SK-N-SH treated with all-trans-retinoic acid at 6 μM for 48 hours (cell line): ENCODE measurements around the gene JDP2.

Source experiments
- ATAC-seq: fragments of 200-7000 bp; cut with Tn5 transposase; 3 replicates; pipeline ENCODE4 v1.9.1; 2020; ENCODE audit warnings: mild to moderate bottlenecking, moderate library complexity
- BACH2 ChIP-seq: fragments of 250-450 bp; sonication (Bioruptor Pico); IDR thresholded peaks from 2 replicates; pipeline ENCODE4 v1.9.0; 2021; ENCODE audit warnings: mild to moderate bottlenecking, borderline replicate concordance
- CSDC2 ChIP-seq: fragments of 250-450 bp; sonication (Bioruptor Pico); IDR thresholded peaks from 2 replicates; pipeline ENCODE4 v1.5.0; 2020; ENCODE audit warnings: mild to moderate bottlenecking, moderate library complexity
- ESRRG ChIP-seq: fragments of 250-450 bp; sonication (Bioruptor Pico); IDR thresholded peaks from 2 replicates; pipeline ENCODE4 v1.6.1; 2021; ENCODE audit warnings: mild to moderate bottlenecking
- GLIS3 ChIP-seq: fragments of 250-450 bp; sonication (Bioruptor Pico); IDR thresholded peaks from 2 replicates; pipeline ENCODE4 v1.5.0; 2020; ENCODE audit warnings: mild to moderate bottlenecking, moderate library complexity
- ISL1 ChIP-seq: fragments of 250-450 bp; sonication (Bioruptor Pico); IDR thresholded peaks from 2 replicates; pipeline ENCODE4 v2.1.2; 2022; ENCODE audit warnings: mild to moderate bottlenecking, moderate library complexity
- OSR1 ChIP-seq: fragments of 250-450 bp; sonication (Bioruptor Pico); IDR thresholded peaks from 2 replicates; pipeline ENCODE4 v1.8.0; 2022; ENCODE audit warnings: moderate library complexity, mild to moderate bottlenecking, inconsistent platforms
- PPARA ChIP-seq: fragments of 250-450 bp; sonication (Bioruptor Pico); IDR thresholded peaks from 2 replicates; pipeline ENCODE4 v1.5.0; 2020; ENCODE audit warnings: mild to moderate bottlenecking, borderline replicate concordance
- RARB ChIP-seq: fragments of 250-450 bp; sonication (Bioruptor Pico); IDR thresholded peaks from 2 replicates; pipeline ENCODE4 v1.8.0; 2021; ENCODE audit warnings: mild to moderate bottlenecking, moderate library complexity
- SNAI2 ChIP-seq: fragments of 250-450 bp; sonication (Bioruptor Pico); IDR thresholded peaks from 2 replicates; pipeline ENCODE4 v1.5.0; 2020; ENCODE audit warnings: mild to moderate bottlenecking, moderate library complexity
- TCF4 ChIP-seq: fragments of 250-450 bp; sonication (Bioruptor Pico); IDR thresholded peaks from 2 replicates; pipeline ENCODE4 v1.8.0; 2021; ENCODE audit warnings: mild to moderate bottlenecking, moderate library complexity, borderline replicate concordance
- TOX ChIP-seq: fragments of 250-450 bp; sonication (Bioruptor Pico); IDR thresholded peaks from 2 replicates; pipeline ENCODE4 v1.8.0; 2021; ENCODE audit warnings: mild to moderate bottlenecking, moderate library complexity, borderline replicate concordance
- ZFP3 ChIP-seq: fragments of 250-450 bp; sonication (Bioruptor Pico); IDR thresholded peaks from 2 replicates; pipeline ENCODE4 v1.5.0; 2020; ENCODE audit warnings: mild to moderate bottlenecking, moderate library complexity
- ZFP30 ChIP-seq: fragments of 450-650 bp; formaldehyde crosslinking; IDR thresholded peaks from 2 replicates; pipeline ENCODE4 v1.5.0; 2022; ENCODE audit warnings: mild to moderate bottlenecking, moderate library complexity
- ZNF565 ChIP-seq: fragments of 450-650 bp; formaldehyde crosslinking; conservative IDR thresholded peaks from 2 replicates; pipeline ENCODE4 v1.5.0; 2020; ENCODE audit warnings: low read depth, mild to moderate bottlenecking, moderate library complexity
- ZNF70 ChIP-seq: fragments of 450-650 bp; formaldehyde crosslinking; IDR thresholded peaks from 2 replicates; pipeline ENCODE4 v1.5.0; 2020; ENCODE audit warnings: mild to moderate bottlenecking, moderate library complexity
- ZNF8 ChIP-seq: fragments of 450-650 bp; formaldehyde crosslinking; IDR thresholded peaks from 2 replicates; pipeline ENCODE4 v1.5.0; 2020; ENCODE audit warnings: mild to moderate bottlenecking, moderate library complexity
- TF ChIP-seq, protein P1 (sequence below): fragments of 250-450 bp; sonication (Bioruptor Pico); IDR thresholded peaks from 2 replicates; pipeline ENCODE4 v1.8.0; 2020; ENCODE audit warnings: mild to moderate bottlenecking, moderate library complexity, borderline replicate concordance
- TF ChIP-seq, protein P2 (sequence below): fragments of 250-450 bp; sonication (Bioruptor Pico); IDR thresholded peaks from 2 replicates; pipeline ENCODE4 v1.5.1; 2020; ENCODE audit warnings: low read depth, mild to moderate bottlenecking, moderate library complexity
- TF ChIP-seq, protein P3 (sequence below): fragments of 250-450 bp; sonication (Bioruptor Pico); IDR thresholded peaks from 2 replicates; pipeline ENCODE4 v1.5.0; 2020; ENCODE audit warnings: mild to moderate bottlenecking, moderate library complexity
- TF ChIP-seq, protein P4 (sequence below): fragments of 250-450 bp; sonication (Bioruptor Pico); IDR thresholded peaks from 2 replicates; pipeline ENCODE4 v1.8.0; 2021; ENCODE audit warnings: low read depth, mild to moderate bottlenecking, moderate library complexity, borderline replicate concordance

JDP2 gene

DNA sequence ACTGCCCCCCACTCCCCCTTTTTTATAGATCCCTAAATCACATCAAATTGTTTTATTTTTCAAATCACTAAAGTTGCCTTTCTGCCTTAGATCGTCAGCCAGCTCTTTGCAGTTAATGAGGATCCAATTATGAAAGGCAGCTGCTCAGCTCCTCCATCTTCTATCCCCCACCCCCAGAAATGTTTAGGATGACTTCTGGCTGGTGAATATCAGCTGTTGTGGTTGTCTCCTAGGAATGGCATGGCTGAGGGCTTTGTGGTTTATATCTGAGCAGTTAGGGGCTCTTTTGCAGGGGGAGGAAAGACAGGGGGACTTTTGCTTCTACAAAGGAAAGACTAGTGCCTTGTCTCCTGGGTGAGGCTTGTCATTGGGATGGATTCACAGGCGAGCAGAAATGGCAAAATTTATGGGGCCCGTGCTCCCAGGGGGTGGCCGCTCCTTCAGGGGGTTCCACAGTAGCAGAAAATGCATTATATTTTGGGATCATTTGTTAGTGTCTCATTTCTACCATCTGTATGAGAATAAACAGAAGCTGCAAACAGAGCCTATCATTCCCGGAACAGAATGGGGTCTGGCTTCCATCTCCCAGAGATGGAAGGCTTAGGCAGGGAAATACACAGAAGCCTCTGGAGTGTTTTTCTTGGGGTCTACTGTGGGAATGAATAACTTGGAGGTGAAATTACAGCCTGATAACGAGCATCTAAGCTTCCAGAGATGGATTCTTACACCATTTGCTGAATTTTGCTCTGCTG lies 6.5 kb downstream of the JDP2 start:
- no peak for ATAC-seq
- TF ChIP-seq, protein P1, sequence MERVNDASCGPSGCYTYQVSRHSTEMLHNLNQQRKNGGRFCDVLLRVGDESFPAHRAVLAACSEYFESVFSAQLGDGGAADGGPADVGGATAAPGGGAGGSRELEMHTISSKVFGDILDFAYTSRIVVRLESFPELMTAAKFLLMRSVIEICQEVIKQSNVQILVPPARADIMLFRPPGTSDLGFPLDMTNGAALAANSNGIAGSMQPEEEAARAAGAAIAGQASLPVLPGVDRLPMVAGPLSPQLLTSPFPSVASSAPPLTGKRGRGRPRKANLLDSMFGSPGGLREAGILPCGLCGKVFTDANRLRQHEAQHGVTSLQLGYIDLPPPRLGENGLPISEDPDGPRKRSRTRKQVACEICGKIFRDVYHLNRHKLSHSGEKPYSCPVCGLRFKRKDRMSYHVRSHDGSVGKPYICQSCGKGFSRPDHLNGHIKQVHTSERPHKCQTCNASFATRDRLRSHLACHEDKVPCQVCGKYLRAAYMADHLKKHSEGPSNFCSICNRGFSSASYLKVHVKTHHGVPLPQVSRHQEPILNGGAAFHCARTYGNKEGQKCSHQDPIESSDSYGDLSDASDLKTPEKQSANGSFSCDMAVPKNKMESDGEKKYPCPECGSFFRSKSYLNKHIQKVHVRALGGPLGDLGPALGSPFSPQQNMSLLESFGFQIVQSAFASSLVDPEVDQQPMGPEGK (CRISPR knock-in tag), result no peak
- TF ChIP-seq TCF4 (CRISPR knock-in tag), result peak; percentile 87
- TF ChIP-seq ZNF70 (CRISPR knock-in tag), result peak; percentile 100
- TF ChIP-seq CSDC2 (CRISPR knock-in tag), result no peak
- TF ChIP-seq ZFP30 (CRISPR knock-in tag), result peak; percentile 81
- no peak for TF ChIP-seq SNAI2 (CRISPR knock-in tag)
- no peak for TF ChIP-seq ESRRG (CRISPR knock-in tag)
- no peak for TF ChIP-seq TOX (CRISPR knock-in tag)
- no peak for TF ChIP-seq ZFP3 (CRISPR knock-in tag)
- no peak for TF ChIP-seq GLIS3 (CRISPR knock-in tag)
- TF ChIP-seq PPARA (CRISPR knock-in tag), result no peak
- TF ChIP-seq OSR1 (CRISPR knock-in tag), result no peak
- TF ChIP-seq RARB (CRISPR knock-in tag), result no peak
- TF ChIP-seq ISL1 (CRISPR knock-in tag), result 0 out of 2 replicates have a peak, but pooled peaks have one; percentile 17
- no peak for TF ChIP-seq BACH2 (CRISPR knock-in tag)
- 0 out of 2 replicates have a peak, but pooled peaks have one; percentile 6 for TF ChIP-seq ZNF8 (CRISPR knock-in tag)

DNA sequence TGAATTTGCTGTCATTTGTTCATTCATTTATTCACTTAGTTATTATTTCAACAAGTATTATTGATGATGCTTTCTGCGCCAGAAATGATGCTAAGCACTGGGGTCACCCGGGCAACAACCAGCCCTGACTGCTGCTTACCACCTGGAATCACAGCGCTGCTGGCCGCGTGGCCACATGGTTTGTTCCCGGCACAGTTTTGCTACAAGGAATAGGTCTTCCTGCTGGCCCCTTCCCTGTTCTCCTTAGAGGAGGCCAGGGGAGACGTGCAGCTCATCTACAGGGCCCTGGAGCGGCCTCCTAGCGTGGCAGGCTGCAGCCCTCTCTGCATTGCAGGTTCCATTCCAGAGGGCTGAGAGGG lies 7.0 kb downstream of the JDP2 start:
- ATAC-seq, result no peak
- TF ChIP-seq ZFP30 (CRISPR knock-in tag) (no peak), SNAI2 (CRISPR knock-in tag) (no peak), OSR1 (CRISPR knock-in tag) (no peak), GLIS3 (CRISPR knock-in tag) (no peak), CSDC2 (CRISPR knock-in tag) (no peak), ZNF8 (CRISPR knock-in tag) (no peak), PPARA (CRISPR knock-in tag) (no peak), TOX (CRISPR knock-in tag) (no peak), TCF4 (CRISPR knock-in tag) (no peak), ZNF565 (no peak), ZNF70 (CRISPR knock-in tag) (no peak), RARB (CRISPR knock-in tag) (no peak), ESRRG (CRISPR knock-in tag) (no peak), BACH2 (CRISPR knock-in tag) (no peak), ZFP3 (CRISPR knock-in tag) (no peak)
- TF ChIP-seq, protein P2, sequence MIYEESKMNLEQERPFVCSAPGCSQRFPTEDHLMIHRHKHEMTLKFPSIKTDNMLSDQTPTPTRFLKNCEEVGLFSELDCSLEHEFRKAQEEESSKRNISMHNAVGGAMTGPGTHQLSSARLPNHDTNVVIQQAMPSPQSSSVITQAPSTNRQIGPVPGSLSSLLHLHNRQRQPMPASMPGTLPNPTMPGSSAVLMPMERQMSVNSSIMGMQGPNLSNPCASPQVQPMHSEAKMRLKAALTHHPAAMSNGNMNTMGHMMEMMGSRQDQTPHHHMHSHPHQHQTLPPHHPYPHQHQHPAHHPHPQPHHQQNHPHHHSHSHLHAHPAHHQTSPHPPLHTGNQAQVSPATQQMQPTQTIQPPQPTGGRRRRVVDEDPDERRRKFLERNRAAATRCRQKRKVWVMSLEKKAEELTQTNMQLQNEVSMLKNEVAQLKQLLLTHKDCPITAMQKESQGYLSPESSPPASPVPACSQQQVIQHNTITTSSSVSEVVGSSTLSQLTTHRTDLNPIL, result no peak
- TF ChIP-seq, protein P1 (CRISPR knock-in tag), result no peak
- TF ChIP-seq, protein P3, sequence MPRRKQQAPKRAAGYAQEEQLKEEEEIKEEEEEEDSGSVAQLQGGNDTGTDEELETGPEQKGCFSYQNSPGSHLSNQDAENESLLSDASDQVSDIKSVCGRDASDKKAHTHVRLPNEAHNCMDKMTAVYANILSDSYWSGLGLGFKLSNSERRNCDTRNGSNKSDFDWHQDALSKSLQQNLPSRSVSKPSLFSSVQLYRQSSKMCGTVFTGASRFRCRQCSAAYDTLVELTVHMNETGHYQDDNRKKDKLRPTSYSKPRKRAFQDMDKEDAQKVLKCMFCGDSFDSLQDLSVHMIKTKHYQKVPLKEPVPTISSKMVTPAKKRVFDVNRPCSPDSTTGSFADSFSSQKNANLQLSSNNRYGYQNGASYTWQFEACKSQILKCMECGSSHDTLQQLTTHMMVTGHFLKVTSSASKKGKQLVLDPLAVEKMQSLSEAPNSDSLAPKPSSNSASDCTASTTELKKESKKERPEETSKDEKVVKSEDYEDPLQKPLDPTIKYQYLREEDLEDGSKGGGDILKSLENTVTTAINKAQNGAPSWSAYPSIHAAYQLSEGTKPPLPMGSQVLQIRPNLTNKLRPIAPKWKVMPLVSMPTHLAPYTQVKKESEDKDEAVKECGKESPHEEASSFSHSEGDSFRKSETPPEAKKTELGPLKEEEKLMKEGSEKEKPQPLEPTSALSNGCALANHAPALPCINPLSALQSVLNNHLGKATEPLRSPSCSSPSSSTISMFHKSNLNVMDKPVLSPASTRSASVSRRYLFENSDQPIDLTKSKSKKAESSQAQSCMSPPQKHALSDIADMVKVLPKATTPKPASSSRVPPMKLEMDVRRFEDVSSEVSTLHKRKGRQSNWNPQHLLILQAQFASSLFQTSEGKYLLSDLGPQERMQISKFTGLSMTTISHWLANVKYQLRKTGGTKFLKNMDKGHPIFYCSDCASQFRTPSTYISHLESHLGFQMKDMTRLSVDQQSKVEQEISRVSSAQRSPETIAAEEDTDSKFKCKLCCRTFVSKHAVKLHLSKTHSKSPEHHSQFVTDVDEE, result no peak
- TF ChIP-seq, protein P4, sequence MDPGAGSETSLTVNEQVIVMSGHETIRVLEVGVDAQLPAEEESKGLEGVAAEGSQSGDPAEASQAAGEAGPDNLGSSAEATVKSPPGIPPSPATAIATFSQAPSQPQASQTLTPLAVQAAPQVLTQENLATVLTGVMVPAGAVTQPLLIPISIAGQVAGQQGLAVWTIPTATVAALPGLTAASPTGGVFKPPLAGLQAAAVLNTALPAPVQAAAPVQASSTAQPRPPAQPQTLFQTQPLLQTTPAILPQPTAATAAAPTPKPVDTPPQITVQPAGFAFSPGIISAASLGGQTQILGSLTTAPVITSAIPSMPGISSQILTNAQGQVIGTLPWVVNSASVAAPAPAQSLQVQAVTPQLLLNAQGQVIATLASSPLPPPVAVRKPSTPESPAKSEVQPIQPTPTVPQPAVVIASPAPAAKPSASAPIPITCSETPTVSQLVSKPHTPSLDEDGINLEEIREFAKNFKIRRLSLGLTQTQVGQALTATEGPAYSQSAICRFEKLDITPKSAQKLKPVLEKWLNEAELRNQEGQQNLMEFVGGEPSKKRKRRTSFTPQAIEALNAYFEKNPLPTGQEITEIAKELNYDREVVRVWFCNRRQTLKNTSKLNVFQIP (CRISPR knock-in tag), result no peak
